ENCODE results near the gene ITGA6.

Gene ITGA6

DNA sequence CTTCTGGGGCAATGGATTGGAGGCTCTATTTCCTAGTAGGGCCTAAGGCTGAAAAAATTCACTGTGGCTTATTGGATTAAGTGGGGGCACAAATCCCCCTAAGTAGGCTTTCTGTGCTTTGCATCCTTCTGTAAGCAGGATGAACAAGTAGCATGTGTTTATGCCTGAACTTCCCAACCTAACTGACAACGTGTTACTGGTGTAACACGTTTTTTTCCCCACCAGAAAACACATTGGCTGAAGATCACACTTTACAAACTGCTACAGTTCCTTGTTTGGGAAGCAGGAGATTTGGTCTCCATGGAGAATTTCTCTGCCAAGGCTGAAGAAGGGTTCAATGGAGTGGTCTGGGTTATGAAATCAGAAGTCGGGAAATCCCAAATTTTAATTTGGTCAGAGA is 7.2 kb upstream of the ITGA6 start:
- no peak for DNase-seq

DNA sequence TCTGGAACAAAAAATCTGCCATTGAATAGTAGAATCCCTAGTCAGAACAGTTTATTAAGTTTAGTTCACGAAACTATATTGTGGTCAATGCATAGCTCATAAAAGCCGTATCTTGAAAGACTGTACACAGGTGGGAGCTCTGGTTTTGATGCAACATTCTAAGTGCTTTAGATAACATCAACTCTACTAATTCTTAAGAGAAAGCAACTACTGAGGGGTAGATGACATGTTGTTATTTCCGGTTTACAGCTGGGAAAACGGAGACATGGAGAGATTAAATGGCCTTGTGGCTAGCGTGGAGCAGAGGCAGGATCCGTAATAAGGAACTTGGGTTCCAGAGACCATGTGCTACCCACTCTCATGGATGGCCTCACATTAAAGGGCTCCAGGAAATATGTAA is 4.2 kb upstream of the ITGA6 start:
- no peak for DNase-seq

DNA sequence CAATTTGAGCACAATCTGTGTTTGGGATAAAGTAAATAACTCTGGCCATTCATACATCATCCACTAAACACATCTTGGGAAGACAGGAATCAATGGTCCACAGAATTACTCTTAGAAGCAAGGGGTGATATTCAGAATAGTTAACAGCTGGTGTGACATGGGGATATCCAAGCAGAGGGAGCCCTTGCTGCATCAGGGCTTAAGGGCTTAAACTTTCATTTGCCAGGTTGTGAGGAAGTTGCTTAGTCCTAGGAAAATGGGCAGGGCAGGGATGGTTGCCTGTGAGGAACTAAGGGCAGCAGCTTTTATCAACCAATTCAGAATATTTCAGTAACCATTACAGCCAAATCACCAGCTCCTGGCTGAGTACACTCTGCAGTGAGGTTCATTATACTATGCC is 2.0 kb upstream of the ITGA6 start:
- DNase-seq, result no peak

DNA sequence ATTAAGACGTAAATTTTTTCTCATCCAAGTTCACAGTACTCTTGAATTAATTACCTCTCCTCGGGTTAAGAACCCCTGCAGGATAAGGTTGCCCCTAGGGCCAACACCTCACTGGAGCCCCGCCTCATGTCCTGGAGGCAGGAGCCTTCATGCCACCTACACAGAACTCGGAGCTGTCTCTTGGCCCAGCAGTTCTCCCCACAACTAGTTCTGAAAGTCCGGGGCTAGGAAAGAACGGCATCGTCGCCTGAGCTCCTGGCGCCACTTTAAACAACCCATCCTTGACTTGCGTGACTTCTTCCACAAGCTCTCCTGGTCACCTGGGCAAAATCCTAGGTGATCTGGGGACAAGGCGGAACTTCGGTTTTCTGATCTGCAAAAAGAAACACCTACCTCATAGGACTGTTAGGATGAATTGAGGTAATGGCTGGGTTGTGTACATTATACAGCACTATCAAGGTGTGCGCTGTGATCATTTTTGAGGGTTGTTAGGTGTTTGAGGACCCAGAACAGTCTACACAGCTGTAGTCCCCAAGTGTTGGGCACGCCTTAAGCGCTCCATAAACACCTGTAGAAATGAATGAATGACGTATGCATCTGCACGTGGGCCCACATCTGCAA is 641 bp upstream of the ITGA6 start:
- DNase-seq, result no peak

DNA sequence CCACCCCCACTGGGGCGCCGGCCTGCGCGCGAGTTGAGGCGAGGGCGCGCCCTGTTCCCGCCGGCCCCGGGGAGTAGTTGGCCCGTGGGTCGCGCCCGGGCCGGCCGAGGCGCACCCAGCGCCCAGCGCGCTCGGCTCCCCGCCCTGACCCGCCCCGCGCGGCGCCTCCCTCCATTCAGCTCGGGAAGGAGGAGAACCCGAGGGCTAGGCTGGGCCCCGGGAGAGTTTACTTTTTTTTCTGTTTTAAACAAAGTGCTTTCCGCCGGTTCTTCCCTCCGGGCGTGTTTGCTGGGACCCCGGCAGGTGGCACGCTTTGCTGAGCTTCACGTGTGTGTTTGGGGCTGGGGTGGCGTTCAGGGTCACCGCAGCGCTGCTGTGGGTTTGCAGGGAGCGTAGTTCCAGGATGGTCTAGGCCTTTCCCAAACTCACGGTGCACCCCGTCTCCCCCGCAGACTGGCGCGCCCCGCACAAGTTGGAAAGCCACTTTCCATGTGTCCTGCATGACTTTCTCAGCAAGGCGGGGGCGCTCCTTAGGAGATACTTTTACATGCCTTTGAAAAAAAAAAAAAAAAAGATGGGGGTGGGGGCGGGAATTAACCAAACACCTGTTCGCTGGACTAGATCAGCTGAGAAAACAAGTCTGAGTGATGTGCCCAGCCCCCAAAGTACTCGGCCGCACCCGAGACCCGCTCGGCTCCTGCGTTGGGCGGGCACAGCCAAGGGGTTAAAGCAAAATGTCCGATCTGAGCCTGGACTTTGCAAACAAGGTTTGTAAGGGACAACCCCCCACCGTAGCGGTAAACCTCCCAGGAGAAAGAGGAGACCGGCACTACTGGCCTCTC is 825 bp downstream of the ITGA6 start:
- DNase-seq, result peak; percentile 54

DNA sequence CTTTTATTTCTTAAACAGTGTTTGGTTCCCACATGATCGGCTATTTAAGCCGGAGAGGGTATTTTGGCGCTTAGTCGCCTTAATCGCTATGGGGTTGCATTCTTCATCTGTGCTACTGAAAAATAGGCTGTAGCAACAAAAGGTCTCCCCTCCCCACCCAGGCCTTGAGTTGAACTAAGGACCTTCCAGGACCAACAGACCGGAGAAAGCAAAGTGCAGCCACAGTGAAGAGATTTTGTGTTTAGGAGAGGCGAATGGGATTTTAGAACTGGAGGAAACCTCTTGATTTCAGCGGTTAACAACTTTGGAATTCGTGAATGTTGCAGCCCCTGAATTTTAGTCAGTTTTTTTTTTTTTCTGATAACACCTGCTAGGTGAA is 1.4 kb downstream of the ITGA6 start:
- DNase-seq, result no peak

DNA sequence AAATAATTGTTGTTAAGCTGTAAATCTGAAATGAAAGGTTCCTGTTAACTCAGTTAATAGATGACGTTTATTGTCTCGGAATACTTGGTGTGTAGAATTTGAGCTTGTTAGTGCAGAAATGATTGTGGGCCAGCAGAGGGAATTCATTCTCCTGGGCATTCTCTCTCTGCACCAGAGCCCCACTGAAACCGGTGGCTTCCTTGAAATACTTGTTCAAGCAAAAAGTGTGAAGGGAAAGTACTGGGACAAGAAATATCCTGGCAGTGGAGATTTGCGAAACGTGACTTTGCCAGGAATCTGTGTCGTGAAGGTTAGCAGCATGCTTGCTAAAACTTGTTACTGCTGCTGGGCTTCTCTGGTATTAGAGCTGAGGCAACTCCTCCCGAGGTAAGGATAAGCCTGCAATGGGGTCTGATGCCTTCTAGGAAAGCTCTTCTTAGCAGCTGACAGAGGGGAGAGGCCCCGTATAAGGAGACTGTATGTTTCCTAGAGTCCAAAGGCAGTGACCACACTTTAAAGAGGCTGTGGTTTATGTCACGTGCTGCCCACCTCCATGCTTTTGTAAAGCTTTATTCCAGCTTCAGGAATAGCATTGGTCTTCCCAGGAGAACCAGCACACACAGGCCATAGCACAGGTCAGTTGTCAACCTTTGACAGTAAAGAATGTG is 2.0 kb downstream of the ITGA6 start:
- DNase-seq, result no peak

GRCh38 chr2:172430027-172430426 is 2.6 kb downstream of the ITGA6 start:
- no peak for DNase-seq

GRCh38 chr2:172430678-172431077 is 3.3 kb downstream of the ITGA6 start:
- no peak for DNase-seq

- no peak for DNase-seq
Observed at GRCh38 chr2:172431463-172431862, 4.1 kb downstream of the ITGA6 start.

DNA sequence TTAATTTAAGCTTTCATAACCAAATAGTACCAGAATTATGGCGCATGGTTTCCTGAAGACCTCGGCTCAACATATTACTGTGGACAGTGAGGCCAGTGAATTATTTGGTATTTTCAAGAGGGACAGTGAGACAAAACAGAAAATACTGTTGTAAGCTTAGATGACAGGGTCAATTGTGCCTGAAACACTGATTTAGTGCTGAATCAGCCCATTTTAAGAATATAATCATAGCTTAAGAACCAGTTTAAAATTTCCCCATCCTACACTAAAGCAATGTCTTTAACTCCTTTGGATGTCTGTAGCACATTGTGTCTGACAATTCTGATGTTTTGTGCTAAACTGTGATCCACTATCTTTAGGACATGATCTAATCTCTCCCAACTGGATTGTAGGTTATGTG is 4.6 kb downstream of the ITGA6 start:
- no peak for DNase-seq

DNA sequence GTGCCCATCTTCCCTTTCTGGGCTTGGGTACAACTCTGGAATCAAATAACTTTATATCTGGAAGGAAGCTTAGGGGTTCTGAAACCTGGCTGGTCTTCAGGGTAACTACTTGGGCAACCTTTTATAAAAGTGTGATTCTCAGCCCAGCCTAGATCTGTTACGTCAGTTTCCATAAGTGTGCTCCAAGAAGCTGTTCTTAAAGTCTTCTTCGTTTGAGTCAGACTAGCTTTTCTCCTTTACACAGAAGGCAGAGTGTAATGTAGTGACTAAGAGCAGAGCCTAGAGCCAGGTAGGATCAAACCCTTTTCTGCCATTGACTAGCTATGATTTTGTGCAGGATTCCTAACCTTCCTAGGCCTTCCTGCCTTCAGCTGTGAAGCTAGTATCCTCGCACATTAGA is 5.8 kb downstream of the ITGA6 start:
- no peak for DNase-seq

GRCh38 chr2:172434821-172435605 is 7.6 kb downstream of the ITGA6 start:
- peak; percentile 34 for DNase-seq

GRCh38 chr2:172435606-172435911 is 8.2 kb downstream of the ITGA6 start:
- DNase-seq, result no peak

GRCh38 chr2:172436889-172437288 is 9.5 kb downstream of the ITGA6 start:
- no peak for DNase-seq

DNA sequence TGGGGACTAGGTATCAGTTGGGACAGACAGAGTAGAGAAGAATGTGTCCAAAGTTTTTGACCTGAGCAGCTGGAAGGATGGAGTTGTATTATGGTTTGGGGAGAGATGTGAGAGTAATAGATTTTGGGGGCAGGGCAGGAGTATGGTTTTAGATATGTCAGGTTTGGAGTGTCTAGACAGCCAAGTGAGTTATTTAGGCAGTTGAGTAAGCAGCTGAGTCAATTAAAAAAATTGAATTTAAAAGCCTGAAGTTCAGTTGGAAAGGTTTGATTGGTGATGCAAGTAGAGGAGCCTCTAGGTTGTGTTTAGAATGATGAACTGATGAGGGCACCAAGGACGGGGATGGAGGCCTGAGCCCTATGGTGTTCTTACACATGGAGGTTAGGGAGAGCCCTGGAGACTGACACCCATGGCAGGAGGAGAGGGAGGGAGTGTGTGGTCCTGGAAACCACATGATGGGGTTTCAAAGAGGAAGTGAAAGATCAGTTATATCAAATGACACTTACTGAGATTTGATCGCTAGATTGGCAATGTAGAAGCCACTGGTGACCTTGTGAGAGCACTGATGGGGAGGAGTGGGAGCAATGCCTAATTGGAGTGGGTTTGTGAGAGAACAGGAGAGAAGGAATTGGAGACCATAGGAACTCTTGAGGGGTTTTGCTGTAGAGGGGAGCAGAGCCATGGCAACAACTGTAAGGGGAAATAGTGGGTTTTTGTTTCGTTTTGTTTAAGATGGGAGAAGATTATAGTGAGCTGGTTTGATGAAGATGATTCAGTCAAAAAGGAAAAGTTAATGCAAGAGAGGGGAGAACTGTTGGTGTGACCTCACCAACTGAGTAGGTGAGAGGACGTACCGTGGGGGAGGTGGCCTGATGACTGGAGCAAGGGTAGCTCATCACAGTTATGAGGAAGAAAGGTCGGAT is 10.3 kb downstream of the ITGA6 start:
- DNase-seq, result peak; percentile 52

GRCh38 chr2:172438741-172439508 is 11.5 kb downstream of the ITGA6 start:
- DNase-seq, result no peak

- DNase-seq, result no peak
Observed at GRCh38 chr2:172439509-172439860, 12.1 kb downstream of the ITGA6 start.

- no peak for DNase-seq
Observed at GRCh38 chr2:172439911-172440310, 12.5 kb downstream of the ITGA6 start.

GRCh38 chr2:172440795-172441194 is 13.4 kb downstream of the ITGA6 start:
- no peak for DNase-seq

- peak; percentile 55 for DNase-seq
Observed at GRCh38 chr2:172442072-172442895, 14.9 kb downstream of the ITGA6 start.

All from activated T-cell treated with anti-CD3 and anti-CD28 coated beads for 4 hours (primary cell).